MM.1S (cell line): ENCODE data around the gene EPB41.

Experiments
- DNase-seq: peaks from one replicate; pipeline ENCODE4 v3.0.0-alpha.2; 2015
- H2AFZ ChIP-seq: fragments of 300-600 bp; sonication (generic); 2 replicates; pipeline ENCODE4 v1.6.0; 2016; ENCODE audit warnings: antibody characterized with exemption, low read length
- H3F3A ChIP-seq: fragments of 300-600 bp; sonication (generic); 2 replicates; pipeline ENCODE4 v1.6.1; 2016; ENCODE audit warnings: mild to moderate bottlenecking, antibody characterized with exemption, low read length, moderate library complexity, mixed read lengths; ENCODE audit not compliant: insufficient read depth
- H3K27ac ChIP-seq: fragments of 300-600 bp; sonication (generic); 2 replicates; pipeline ENCODE4 v1.5.1; 2016; ENCODE audit warnings: mild to moderate bottlenecking, low read length
- H3K27me3 ChIP-seq: fragments of 300-600 bp; sonication (generic); replicated peaks from 2 replicates; pipeline ENCODE4 v1.6.0; 2016; ENCODE audit warnings: low read length; ENCODE audit not compliant: insufficient read depth
- H3K36me3 ChIP-seq: fragments of 300-600 bp; sonication (generic); replicated peaks from 2 replicates; pipeline ENCODE4 v1.6.1; 2016; ENCODE audit warnings: mild to moderate bottlenecking, low read length, mixed read lengths; ENCODE audit not compliant: insufficient read depth
- H3K4me1 ChIP-seq: fragments of 300-600 bp; sonication (generic); 2 replicates; pipeline ENCODE4 v1.6.1; 2016; ENCODE audit warnings: low read length, mixed read lengths
- H3K4me2 ChIP-seq: fragments of 300-600 bp; sonication (generic); 2 replicates; pipeline ENCODE4 v1.6.0; 2016; ENCODE audit warnings: low read depth, low read length
- H3K4me3 ChIP-seq: fragments of 300-600 bp; sonication (generic); 2 replicates; pipeline ENCODE4 v1.5.1; 2016; ENCODE audit warnings: low read length, mixed read lengths
- H3K79me2 ChIP-seq: fragments of 300-600 bp; sonication (generic); 2 replicates; pipeline ENCODE4 v1.6.1; 2016; ENCODE audit warnings: mixed run types, low read length, mixed read lengths
- H3K9ac ChIP-seq: fragments of 300-600 bp; sonication (generic); 2 replicates; pipeline ENCODE4 v1.6.1; 2016; ENCODE audit warnings: low read length, mixed read lengths
- H3K9me2 ChIP-seq: fragments of 300-600 bp; sonication (generic); replicated peaks from 2 replicates; pipeline ENCODE4 v1.6.1; 2016; ENCODE audit warnings: mild to moderate bottlenecking, low read length, mixed read lengths; ENCODE audit not compliant: insufficient read depth
- H3K9me3 ChIP-seq: fragments of 300-600 bp; sonication (generic); replicated peaks from 2 replicates; pipeline ENCODE4 v1.6.1; 2016; ENCODE audit warnings: mild to moderate bottlenecking, low read length, mixed read lengths; ENCODE audit not compliant: insufficient read depth
- H4K20me1 ChIP-seq: fragments of 300-600 bp; sonication (generic); 2 replicates; pipeline ENCODE4 v1.6.1; 2016; ENCODE audit warnings: mild to moderate bottlenecking, low read length, moderate library complexity, mixed read lengths; ENCODE audit not compliant: insufficient read depth
- EZH2 ChIP-seq: fragments of 300-600 bp; sonication (generic); optimal IDR thresholded peaks from 2 replicates; pipeline ENCODE3; 2017; ENCODE audit warnings: low read depth, mild to moderate bottlenecking, antibody characterized with exemption, low read length, mixed read lengths
- EZH2phosphoT487 ChIP-seq: fragments of 300-600 bp; sonication (generic); IDR thresholded peaks from 2 replicates; pipeline ENCODE4 v1.6.1; 2018; ENCODE audit warnings: antibody characterized with exemption, low read length
- TF ChIP-seq, protein P1 (sequence below): fragments of 300-600 bp; sonication (generic); IDR thresholded peaks from 2 replicates; pipeline ENCODE4 v1.5.1; 2016; ENCODE audit warnings: antibody characterized with exemption, low read length, mixed read lengths

Gene EPB41

DNA sequence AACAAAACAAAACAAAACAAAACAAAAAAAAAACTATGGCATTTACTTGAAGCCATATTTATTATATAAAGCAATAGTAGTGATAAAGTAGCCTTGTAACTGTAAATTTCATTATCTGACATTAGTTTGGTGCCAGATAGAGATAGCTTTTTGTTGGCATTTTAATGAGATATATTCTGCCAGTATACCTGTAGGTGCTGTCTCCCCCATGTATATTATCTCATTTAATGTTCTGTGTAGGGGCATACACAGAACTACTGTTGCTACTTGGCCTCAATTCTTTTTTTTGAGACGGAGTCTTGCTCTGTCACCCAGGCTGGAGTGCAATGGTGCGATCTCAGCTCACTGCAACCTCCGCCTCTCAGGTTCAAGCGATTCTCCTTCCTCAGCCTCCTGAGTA, 141.9 kb downstream of the EPB41 start:
- no peak overlapping the region for H3K9ac ChIP-seq
- H3K9me3 ChIP-seq = no peaks in the 10 kb centered on the region
- H3K79me2 ChIP-seq = no peaks in the 10 kb centered on the region
- H3K4me3 ChIP-seq = no peak overlapping the region
- no peaks in the 10 kb centered on the region for H3K27me3 ChIP-seq
- no peak overlapping the region for H3K27ac ChIP-seq
- H3K9me2 ChIP-seq = no peaks in the 10 kb centered on the region
- no peaks in the 10 kb centered on the region for H3F3A ChIP-seq
- H3K36me3 ChIP-seq = no peaks in the 10 kb centered on the region
- no peaks in the 10 kb centered on the region for H4K20me1 ChIP-seq
- TF ChIP-seq EZH2 (no peak), EZH2phosphoT487 (no peak)
- TF ChIP-seq, protein P1, sequence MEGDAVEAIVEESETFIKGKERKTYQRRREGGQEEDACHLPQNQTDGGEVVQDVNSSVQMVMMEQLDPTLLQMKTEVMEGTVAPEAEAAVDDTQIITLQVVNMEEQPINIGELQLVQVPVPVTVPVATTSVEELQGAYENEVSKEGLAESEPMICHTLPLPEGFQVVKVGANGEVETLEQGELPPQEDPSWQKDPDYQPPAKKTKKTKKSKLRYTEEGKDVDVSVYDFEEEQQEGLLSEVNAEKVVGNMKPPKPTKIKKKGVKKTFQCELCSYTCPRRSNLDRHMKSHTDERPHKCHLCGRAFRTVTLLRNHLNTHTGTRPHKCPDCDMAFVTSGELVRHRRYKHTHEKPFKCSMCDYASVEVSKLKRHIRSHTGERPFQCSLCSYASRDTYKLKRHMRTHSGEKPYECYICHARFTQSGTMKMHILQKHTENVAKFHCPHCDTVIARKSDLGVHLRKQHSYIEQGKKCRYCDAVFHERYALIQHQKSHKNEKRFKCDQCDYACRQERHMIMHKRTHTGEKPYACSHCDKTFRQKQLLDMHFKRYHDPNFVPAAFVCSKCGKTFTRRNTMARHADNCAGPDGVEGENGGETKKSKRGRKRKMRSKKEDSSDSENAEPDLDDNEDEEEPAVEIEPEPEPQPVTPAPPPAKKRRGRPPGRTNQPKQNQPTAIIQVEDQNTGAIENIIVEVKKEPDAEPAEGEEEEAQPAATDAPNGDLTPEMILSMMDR = no peak
- H3K4me1 ChIP-seq = no peaks in the 10 kb centered on the region
- no peak overlapping the region for H2AFZ ChIP-seq
- H3K4me2 ChIP-seq = no peak overlapping the region
- DNase-seq = no peak

DNA sequence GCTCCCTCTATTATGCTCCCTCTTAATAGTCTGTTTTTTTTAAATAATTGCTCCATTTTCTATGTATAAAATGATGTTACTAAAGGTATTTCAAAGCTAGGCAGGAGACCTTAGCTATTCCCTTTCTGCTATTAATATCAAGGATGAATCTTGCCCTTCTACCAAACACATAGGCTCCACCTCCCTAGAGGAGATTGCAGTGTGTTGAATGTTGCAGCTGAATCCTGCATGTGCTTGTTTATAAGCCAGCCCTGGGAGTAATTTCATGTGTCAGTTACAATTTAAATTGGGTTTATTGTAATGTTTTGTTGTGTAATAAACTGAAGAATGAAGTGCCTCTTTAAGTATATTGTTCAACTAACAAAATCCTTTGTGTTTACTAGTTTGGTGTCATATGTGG, 143.3 kb downstream of the EPB41 start:
- no peak for TF ChIP-seq EZH2phosphoT487
- TF ChIP-seq, protein P1 = no peak
- TF ChIP-seq EZH2 = no peak
- Histone ChIP-seq H3K4me1 (no peaks in the 10 kb centered on the region), H3K27me3 (no peaks in the 10 kb centered on the region), H3K79me2 (no peaks in the 10 kb centered on the region), H3F3A (no peaks in the 10 kb centered on the region), H4K20me1 (no peaks in the 10 kb centered on the region), H2AFZ (no peak overlapping the region), H3K4me2 (no peak overlapping the region), H3K4me3 (no peak overlapping the region), H3K9me3 (no peaks in the 10 kb centered on the region), H3K36me3 (no peaks in the 10 kb centered on the region), H3K9ac (no peak overlapping the region), H3K27ac (no peak overlapping the region), H3K9me2 (no peaks in the 10 kb centered on the region)
- no peak for DNase-seq

DNA sequence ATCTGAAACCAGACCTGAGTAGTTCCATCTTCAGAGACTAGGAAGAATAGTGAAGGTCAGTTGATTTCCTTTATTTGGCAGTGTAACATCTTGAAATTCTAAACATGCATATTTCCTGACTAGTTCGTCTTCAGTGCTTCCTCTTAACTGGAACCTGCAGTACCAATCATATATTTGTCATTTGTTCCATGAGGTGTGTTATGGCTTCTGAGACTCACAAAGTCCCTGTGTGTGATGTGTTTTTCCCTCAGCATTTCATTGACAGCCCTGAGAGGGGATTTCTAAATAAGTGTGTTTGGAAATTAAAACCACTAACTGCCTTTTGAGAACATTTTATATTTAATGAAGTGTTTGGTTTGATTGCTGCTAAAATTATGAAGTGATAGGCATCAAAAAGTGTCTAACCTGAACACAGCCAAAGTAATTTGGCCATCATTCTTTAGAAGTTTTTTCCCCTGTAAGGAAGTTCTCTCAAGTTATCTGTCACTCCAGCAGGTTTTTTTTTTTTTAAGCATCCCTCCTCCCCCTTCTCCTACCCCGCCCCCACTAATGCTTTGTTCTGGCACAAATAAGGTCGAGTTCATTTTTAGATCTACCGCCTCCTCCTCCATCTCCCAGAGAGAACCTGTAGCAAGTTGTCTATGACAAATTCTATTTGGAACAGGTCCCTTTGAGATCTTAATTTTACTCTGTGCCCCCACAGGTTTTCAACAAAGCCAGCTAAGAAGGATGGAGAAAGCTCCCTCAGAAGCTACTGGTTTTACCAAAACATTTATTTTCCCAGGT, 148.0 kb downstream of the EPB41 start:
- H3K4me2 ChIP-seq = no peak overlapping the region
- H3F3A ChIP-seq = no peaks in the 10 kb centered on the region
- H3K9me3 ChIP-seq = no peaks in the 10 kb centered on the region
- H2AFZ ChIP-seq = no peak overlapping the region
- H3K4me1 ChIP-seq = no peaks in the 10 kb centered on the region
- no peak overlapping the region for H3K27ac ChIP-seq
- DNase-seq = no peak
- H3K27me3 ChIP-seq = no peaks in the 10 kb centered on the region
- H3K4me3 ChIP-seq = no peak overlapping the region
- H4K20me1 ChIP-seq = no peaks in the 10 kb centered on the region
- H3K9me2 ChIP-seq = no peaks in the 10 kb centered on the region
- TF ChIP-seq, protein P1 = no peak
- H3K9ac ChIP-seq = no peak overlapping the region
- no peaks in the 10 kb centered on the region for H3K79me2 ChIP-seq
- H3K36me3 ChIP-seq = no peaks in the 10 kb centered on the region
